WTC11 (cell line): ENCODE results near the gene AKAP6.

Experiments used
- NR2C2 ChIP-seq: sonication (generic); formaldehyde crosslinking; IDR thresholded peaks from 2 replicates; pipeline ENCODE4 v1.8.0; 2022; ENCODE audit warnings: mild to moderate bottlenecking, missing genetic modification reagents
- SP1 ChIP-seq: sonication (generic); formaldehyde crosslinking; conservative IDR thresholded peaks from 2 replicates; pipeline ENCODE4 v1.8.1; 2022; ENCODE audit warnings: missing genetic modification reagents

DNA sequence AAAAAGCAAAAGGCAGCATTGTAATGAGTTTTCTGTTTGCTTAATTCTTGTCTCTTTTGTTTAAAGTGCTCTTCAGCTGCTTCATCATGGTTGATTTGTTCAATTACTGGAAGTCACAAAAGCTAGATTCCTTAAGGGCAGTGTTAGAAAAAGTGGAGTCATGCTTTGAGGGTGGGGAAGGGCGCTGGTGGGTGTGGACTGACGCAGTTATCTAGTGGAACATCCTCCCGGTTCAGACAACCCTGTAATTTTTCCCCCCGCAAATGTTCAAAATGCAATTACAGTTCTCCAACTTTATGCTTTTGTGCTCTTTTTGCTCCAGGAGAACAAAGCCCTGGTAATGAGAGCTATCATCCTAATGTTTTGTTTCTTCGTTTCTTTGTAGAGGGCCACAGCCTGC, 2.1 kb downstream of the AKAP6 start:
- TF ChIP-seq NR2C2 (CRISPR knock-in tag) (no peak), SP1 (CRISPR knock-in tag) (no peak)
